ENCODE data around the gene P2RY6. TPM values are rescaled to one million over a fixed set of nuclear protein-coding genes. Genes with fewer than 3 reads are reported as not detected.

The P2RY6 gene
- total and polyA plus RNA-seq, 2 of the 8 experiments (the other 6 are each of a cell fraction or from before 2014, with no cell fraction given) = 0.15 TPM; not detected in 1

GRCh38 chr11:73260127-73260457, 12.0 kb upstream of the P2RY6 start (continued):
- TF ChIP-seq, protein P1, sequence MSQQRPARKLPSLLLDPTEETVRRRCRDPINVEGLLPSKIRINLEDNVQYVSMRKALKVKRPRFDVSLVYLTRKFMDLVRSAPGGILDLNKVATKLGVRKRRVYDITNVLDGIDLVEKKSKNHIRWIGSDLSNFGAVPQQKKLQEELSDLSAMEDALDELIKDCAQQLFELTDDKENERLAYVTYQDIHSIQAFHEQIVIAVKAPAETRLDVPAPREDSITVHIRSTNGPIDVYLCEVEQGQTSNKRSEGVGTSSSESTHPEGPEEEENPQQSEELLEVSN (IDR thresholded peaks at IDR 0.05) = no peak
- TF ChIP-seq POU5F1 (IDR thresholded peaks at IDR 0.05; ENCODE audit: low read depth, low read length) = no peak

Measured in H1 (cell line).